ENCODE results near the gene CLSTN2.

DNA sequence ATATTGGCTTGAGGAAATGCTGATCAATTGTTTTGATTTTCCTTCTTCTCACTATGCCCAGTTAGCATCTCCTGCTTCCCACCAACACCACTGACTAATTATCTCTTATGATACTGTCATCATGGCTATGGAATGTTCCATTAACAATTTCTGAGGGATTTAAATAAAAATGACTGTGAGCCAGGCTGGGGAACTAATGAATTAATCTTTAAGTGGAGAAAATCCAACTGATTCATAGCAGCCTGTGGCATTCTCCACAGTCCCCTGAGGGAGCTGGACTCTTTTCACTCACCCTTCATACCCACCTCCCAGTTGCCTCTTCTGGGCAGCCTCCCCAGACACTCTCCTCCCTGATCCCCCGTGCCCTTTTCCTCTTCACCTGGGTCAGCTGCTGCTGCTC lies 353.6 kb downstream of the CLSTN2 start:
- no peak for TF ChIP-seq CTCF (IDR thresholded peaks at IDR 0.05)
- TF ChIP-seq POLR2A (IDR thresholded peaks at IDR 0.05): no peak

Measured in vagina (tissue), 2 donors.